VCaP (cell line): ENCODE data around the gene IFIT1.
"Not testable (repeated sequence)": the region's sequence is repeated elsewhere in the genome, so short reads cannot be mapped to it uniquely, and the experiment has no call there.

Source experiments
- H3K27ac ChIP-seq: fragments of 450-650 bp; 2 replicates; pipeline ENCODE4 v1.5.1; 2017
- TF ChIP-seq, protein P1 (sequence below): fragments of 450-650 bp; conservative IDR thresholded peaks from 2 replicates; pipeline ENCODE4 v1.5.1; 2017; ENCODE audit warnings: mild to moderate bottlenecking, moderate library complexity

IFIT1 gene

GRCh38 chr10:89393898-89394297 is 1.5 kb downstream of the IFIT1 start:
- H3K27ac ChIP-seq: no peak overlapping the region
- TF ChIP-seq, protein P1, sequence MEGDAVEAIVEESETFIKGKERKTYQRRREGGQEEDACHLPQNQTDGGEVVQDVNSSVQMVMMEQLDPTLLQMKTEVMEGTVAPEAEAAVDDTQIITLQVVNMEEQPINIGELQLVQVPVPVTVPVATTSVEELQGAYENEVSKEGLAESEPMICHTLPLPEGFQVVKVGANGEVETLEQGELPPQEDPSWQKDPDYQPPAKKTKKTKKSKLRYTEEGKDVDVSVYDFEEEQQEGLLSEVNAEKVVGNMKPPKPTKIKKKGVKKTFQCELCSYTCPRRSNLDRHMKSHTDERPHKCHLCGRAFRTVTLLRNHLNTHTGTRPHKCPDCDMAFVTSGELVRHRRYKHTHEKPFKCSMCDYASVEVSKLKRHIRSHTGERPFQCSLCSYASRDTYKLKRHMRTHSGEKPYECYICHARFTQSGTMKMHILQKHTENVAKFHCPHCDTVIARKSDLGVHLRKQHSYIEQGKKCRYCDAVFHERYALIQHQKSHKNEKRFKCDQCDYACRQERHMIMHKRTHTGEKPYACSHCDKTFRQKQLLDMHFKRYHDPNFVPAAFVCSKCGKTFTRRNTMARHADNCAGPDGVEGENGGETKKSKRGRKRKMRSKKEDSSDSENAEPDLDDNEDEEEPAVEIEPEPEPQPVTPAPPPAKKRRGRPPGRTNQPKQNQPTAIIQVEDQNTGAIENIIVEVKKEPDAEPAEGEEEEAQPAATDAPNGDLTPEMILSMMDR: no peak

DNA sequence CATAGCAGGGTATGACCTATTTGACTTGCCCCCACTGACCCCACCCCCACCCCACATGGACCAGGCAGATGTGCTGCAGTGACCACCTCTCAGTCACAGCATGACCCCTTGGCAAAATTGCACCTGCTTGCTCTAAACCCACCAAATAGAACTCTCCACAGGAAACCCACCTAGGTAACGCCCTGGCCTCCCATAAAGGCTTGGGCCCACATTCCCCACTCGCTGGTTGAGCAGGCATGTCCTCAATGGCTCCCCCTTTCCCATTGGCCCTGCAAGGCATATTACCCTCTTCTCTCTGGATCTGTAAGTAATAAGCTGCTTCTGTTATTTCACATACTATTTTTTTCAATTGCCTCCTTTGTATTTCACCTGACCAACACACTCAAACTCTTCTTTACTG is 2.7 kb downstream of the IFIT1 start:
- no peak overlapping the region for H3K27ac ChIP-seq
- TF ChIP-seq, protein P1: no peak

- TF ChIP-seq, protein P1: no peak
- no peak overlapping the region for H3K27ac ChIP-seq
Observed at GRCh38 chr10:89398003-89398749, 5.8 kb downstream of the IFIT1 start.

- TF ChIP-seq, protein P1: no peak
Observed at GRCh38 chr10:89399956-89400355, 7.5 kb downstream of the IFIT1 start.

GRCh38 chr10:89403043-89403442 is 10.6 kb downstream of the IFIT1 start:
- H3K27ac ChIP-seq: no peak overlapping the region
- TF ChIP-seq, protein P1: no peak

More at GRCh38 chr10:89399956-89400355, 7.5 kb downstream of the IFIT1 start:
- H3K27ac ChIP-seq: no peak overlapping the region

GRCh38 chr10:89404104-89405047 is 12.0 kb downstream of the IFIT1 start:
- TF ChIP-seq, protein P1: no peak

DNA sequence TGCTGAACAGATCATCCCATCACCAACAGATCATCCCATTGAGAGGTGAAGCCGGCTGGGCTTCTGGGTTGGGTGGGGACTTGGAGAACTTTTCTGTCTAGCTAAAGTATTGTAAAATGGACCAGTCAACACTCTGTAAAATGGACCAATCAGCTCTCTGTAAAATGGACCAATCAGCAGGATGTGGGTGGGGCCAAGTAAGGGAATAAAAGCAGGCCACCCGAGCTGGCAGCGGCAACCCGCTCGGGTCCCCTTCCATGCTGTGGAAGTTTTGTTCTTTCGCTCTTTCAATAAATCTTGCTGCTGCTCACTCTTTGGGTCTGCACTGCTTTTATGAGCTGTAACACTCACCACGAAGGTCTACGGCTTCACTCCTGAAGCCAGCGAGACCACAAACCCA is 13.8 kb downstream of the IFIT1 start:
- not testable (repeated sequence) for H3K27ac ChIP-seq

More at GRCh38 chr10:89404104-89405047, 12.0 kb downstream of the IFIT1 start:
- H3K27ac ChIP-seq: no peak overlapping the region

DNA sequence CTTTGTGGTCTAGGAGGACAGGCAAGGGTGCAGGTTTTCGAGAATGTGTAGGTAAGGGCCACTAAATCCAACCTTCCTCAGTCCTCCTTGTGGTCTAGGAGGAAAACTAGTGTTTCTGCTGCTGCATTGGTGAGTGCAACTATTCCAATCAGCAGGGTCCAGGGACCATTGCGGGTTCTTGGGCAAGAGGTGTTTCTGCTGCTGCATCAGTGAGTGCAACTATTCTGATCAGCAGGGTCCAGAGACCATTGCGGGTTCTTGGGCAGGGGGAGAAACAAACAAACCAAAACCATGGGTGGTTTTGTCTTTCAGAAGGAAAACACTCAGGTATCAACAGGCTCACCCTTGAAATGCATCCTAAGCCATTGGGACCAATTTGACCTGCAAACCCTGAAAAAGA is 15.4 kb downstream of the IFIT1 start:
- H3K27ac ChIP-seq: not testable (repeated sequence)

GRCh38 chr10:89409282-89409681 is 16.9 kb downstream of the IFIT1 start:
- not testable (repeated sequence) for H3K27ac ChIP-seq

DNA sequence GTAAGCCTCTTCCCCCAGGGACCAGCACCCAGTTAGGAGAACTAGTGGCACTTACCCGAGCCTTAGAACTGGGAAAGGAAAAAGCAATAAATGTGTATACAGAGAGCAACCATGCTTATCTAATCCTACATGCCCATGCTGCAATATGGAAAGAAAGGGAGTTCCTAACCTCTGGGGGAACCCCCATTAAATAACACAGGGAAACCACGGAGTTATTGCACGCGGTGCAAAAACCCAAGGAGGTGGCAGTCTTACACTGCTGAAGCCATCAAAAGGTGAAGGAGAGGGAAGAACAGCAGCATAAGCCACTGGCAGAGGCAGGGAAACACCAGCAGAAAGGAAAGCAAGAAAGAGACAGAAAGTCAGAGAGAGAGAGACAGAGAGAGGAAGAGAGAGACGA is 18.1 kb downstream of the IFIT1 start:
- H3K27ac ChIP-seq: not testable (repeated sequence)

GRCh38 chr10:89411135-89411534 is 18.7 kb downstream of the IFIT1 start:
- not testable (repeated sequence) for H3K27ac ChIP-seq

DNA sequence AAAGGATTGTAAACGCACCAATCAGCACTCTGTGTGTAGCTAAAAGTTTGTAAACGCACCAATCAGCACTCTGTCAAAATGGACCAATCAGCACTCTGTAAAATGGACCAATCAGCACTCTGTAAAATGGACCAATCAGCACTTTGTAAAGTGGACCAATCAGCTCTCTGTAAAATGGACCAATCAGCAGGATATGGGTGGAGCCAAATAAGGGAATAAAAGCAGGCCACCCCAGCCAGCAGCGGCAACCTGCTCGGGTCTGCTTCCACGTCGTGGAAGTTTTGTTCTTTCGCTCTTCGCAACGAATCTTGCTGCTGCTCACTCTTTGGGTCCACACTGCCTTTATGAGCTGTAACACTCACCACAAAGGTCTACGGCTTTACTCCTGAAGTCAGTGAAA is 19.9 kb downstream of the IFIT1 start:
- H3K27ac ChIP-seq: not testable (repeated sequence)
